Measurements from ENCODE around the gene PCSK9. TPM values are rescaled to one million over a fixed set of nuclear protein-coding genes. Genes with fewer than 3 reads are reported as not detected.
A peak's percentile ranks its signal among the peaks of the same experiment; 100 is the strongest.

PCSK9 gene
- polyA plus RNA-seq, 2 of the 4 experiments (the other 2 are of a cell fraction): 1.7 to 7.3 TPM

GRCh38 chr1:55069280-55069679 is 29.9 kb downstream of the PCSK9 start (continued):
- TF ChIP-seq HMGXB4 (CRISPR knock-in tag; IDR thresholded peaks at IDR 0.05; ENCODE audit: borderline replicate concordance) (no peak), HDAC2 (IDR thresholded peaks at IDR 0.05) (no peak), USF2 (IDR thresholded peaks at IDR 0.05) (no peak), E2F6 (IDR thresholded peaks at IDR 0.05; ENCODE audit: borderline replicate concordance, low read depth) (no peak), SREBF2 (IDR thresholded peaks at IDR 0.05) (no peak), HES2 (IDR thresholded peaks at IDR 0.05) (no peak), ZFP36 (IDR thresholded peaks at IDR 0.05; ENCODE audit: borderline replicate concordance, partially characterized antibody) (no peak)

- 88% methylated on average over 17 of the region's 17 CpGs for WGBS (ENCODE audit: missing lambda C conversion rate)
- H3K4me1 ChIP-seq: 0 out of 3 replicates have a peak, but pooled peaks cover 2% of the 10 kb centered on the region
- FAIRE-seq (no peak), ATAC-seq (no peak), DNase-seq (ENCODE audit: low read depth in 1 of 2, low spot score in 1 of 2) (no peak)
- H3K4me2 ChIP-seq: no peak overlapping the region
- CTCF ChIA-PET: interaction anchor here (0.9 to 1.5 kb wide), 4 partner anchors 9 to 1339 kb away, joined by 3 to 4 read pairs (median 3); no protein-coding TSS in a partner anchor
- no peaks in the 10 kb centered on the region for H3K9me3 ChIP-seq
- H3K4me3 ChIP-seq: no peak overlapping the region
- H3K27ac ChIP-seq: no peak overlapping the region
- POLR2A ChIA-PET: interaction anchor here (0.5 kb wide), 1 partner anchor 41 kb away, joined by 4 read pairs; no protein-coding TSS in a partner anchor
- TF ChIP-seq NFE2L2 (conservative IDR thresholded peaks at IDR 0.05; ENCODE audit: low read length) (no peak), TP53 (CRISPR knock-in tag; IDR thresholded peaks at IDR 0.05) (no peak), HOXA7 (CRISPR knock-in tag; IDR thresholded peaks at IDR 0.05) (no peak), PHF8 (IDR thresholded peaks at IDR 0.05; ENCODE audit: borderline replicate concordance, low read depth) (no peak), FOSL2 (IDR thresholded peaks at IDR 0.05) (no peak), FOSL2 (CRISPR knock-in tag; IDR thresholded peaks at IDR 0.05) (no peak), ZNF302 (CRISPR knock-in tag; IDR thresholded peaks at IDR 0.05) (no peak), SMC3 (IDR thresholded peaks at IDR 0.05) (no peak)
Measured at GRCh38 chr1:55070293-55071164, 31.2 kb downstream of the PCSK9 start.

GRCh38 chr1:55071477-55071876 is 32.1 kb downstream of the PCSK9 start:
- TF ChIP-seq SMC3 (IDR thresholded peaks at IDR 0.05) (peak; percentile 31; the same call in 1 of the 3 replicates), HEYL (CRISPR knock-in tag; IDR thresholded peaks at IDR 0.05) (no peak), KDM1A (IDR thresholded peaks at IDR 0.05; ENCODE audit: low read depth) (no peak), RAD21 (conservative IDR thresholded peaks at IDR 0.05 in 1 of 2, IDR thresholded peaks at IDR 0.05 in 1 of 2) (peak; percentile 31 to 38; a peak in 3 of 5 replicates), RNF2 (IDR thresholded peaks at IDR 0.05; ENCODE audit: borderline replicate concordance, low read depth) (no peak), HES2 (IDR thresholded peaks at IDR 0.05) (no peak), CTCF (IDR thresholded peaks at IDR 0.05) (peak; percentile 40; the same call in 2 of the 3 replicates), RARB (CRISPR knock-in tag; IDR thresholded peaks at IDR 0.05) (no peak), BHLHE40 (IDR thresholded peaks at IDR 0.05; ENCODE audit: low read depth, low read length) (no peak), RCOR1 (IDR thresholded peaks at IDR 0.05; ENCODE audit: low read depth, low read length) (no peak), TFCP2L1 (CRISPR knock-in tag; IDR thresholded peaks at IDR 0.05) (no peak)
- H3K4me3 ChIP-seq: no peak overlapping the region
- no peak overlapping the region for H3K4me2 ChIP-seq
- 44% methylated on average over 7 of the region's 8 CpGs for WGBS (ENCODE audit: missing lambda C conversion rate)
- ATAC-seq: peak; percentile 94 to 96
- no peaks in the 10 kb centered on the region for H3K4me1 ChIP-seq
- H3K9me3 ChIP-seq: no peaks in the 10 kb centered on the region
- no peak overlapping the region for H3K27ac ChIP-seq
- CTCF ChIA-PET: interaction anchor here (0.9 to 1.1 kb wide), 3 partner anchors 10 to 1340 kb away, joined by 3 to 4 read pairs (median 3); no protein-coding TSS in a partner anchor
- POLR2A ChIA-PET: no interaction called here
- FAIRE-seq: no peak
- peak; percentile 44 to 47 for DNase-seq (ENCODE audit: low read depth in 1 of 2, low spot score in 1 of 2)

Measured in A549 (cell line).